Measurements from ENCODE around the gene ENTPD2.

ENTPD2 gene

DNA sequence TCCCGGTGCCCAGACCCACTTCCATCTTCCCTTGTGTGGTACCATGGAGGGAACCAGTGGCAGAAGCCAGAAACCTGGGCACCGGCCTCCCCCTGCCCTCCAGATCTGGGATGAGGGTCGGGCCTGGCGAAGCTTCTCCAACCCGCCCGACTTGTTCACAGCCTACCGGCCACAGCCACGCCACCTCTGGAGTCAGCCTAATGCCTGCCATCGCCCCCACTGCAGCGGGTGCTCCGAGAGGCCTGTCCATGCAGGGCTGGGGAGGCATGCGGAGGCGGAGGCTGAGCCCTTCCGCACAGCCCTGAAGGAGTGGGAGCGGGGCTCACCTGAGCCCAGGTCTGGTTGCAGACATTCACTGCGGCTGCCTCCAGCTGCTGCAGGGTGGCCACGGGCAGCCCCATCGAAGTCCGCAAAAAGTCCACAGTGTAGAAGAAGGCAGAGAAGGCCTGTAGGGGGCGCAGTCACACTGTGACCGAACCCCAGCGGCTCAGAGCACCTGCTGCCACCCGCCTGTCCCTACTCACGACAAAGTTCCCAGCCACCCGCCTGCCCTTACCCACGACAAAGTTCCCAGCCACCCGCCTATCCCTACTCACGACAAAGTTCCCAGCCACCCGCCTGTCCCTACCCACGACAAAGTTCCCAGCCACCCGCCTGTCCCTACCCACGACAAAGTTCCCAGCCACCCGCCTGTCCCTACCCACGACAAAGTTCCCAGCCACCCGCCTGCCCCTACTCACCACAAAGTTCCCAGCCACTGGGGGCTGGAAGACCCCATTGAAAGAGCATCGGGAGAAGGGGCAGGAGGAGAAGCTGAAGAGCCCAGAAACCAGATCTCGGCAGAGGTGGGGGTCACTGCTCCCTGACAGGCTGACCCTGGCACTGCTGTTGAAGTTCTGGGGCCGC lies 4.1 kb downstream of the ENTPD2 start (continued):
- no peak for TF ChIP-seq ZNF530 (tag by site-specific recombination; IDR thresholded peaks at IDR 0.05; ENCODE audit: low read depth)
- TF ChIP-seq ZIC2 (tag by site-specific recombination; IDR thresholded peaks at IDR 0.05): no peak
- TF ChIP-seq, protein P1, sequence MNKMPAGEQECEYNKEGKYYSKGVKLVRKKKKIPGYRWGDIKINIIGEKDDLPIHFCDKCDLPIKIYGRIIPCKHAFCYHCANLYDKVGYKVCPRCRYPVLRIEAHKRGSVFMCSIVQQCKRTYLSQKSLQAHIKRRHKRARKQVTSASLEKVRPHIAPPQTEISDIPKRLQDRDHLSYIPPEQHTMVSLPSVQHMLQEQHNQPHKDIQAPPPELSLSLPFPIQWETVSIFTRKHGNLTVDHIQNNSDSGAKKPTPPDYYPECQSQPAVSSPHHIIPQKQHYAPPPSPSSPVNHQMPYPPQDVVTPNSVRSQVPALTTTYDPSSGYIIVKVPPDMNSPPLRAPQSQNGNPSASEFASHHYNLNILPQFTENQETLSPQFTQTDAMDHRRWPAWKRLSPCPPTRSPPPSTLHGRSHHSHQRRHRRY (tag by site-specific recombination; IDR thresholded peaks at IDR 0.05): no peak
- TF ChIP-seq GLIS2 (tag by site-specific recombination; IDR thresholded peaks at IDR 0.05): peak; percentile 50
- TF ChIP-seq OSR2 (tag by site-specific recombination; IDR thresholded peaks at IDR 0.05): no peak
- TF ChIP-seq ZFHX2 (tag by site-specific recombination; conservative IDR thresholded peaks at IDR 0.05): 0 out of 2 replicates have a peak, but pooled peaks have one; percentile 23
- TF ChIP-seq, protein P2, sequence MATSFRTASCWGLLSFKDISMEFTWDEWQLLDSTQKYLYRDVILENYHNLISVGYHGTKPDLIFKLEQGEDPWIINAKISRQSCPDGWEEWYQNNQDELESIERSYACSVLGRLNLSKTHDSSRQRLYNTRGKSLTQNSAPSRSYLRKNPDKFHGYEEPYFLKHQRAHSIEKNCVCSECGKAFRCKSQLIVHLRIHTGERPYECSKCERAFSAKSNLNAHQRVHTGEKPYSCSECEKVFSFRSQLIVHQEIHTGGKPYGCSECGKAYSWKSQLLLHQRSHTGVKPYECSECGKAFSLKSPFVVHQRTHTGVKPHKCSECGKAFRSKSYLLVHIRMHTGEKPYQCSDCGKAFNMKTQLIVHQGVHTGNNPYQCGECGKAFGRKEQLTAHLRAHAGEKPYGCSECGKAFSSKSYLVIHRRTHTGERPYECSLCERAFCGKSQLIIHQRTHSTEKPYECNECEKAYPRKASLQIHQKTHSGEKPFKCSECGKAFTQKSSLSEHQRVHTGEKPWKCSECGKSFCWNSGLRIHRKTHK (tag by site-specific recombination; IDR thresholded peaks at IDR 0.05): no peak
- no peak for TF ChIP-seq ZNF585B (tag by site-specific recombination; IDR thresholded peaks at IDR 0.05)
- TF ChIP-seq ZNF354C (tag by site-specific recombination; IDR thresholded peaks at IDR 0.05; ENCODE audit: borderline replicate concordance, low read depth): no peak
- peak; percentile 33; the same call in 1 of the 2 replicates for TF ChIP-seq ZNF2 (tag by site-specific recombination; IDR thresholded peaks at IDR 0.05)
- no peak for TF ChIP-seq HOXA7 (CRISPR knock-in tag; IDR thresholded peaks at IDR 0.05; ENCODE audit: borderline replicate concordance)
- no peak for TF ChIP-seq GLIS1 (tag by site-specific recombination; IDR thresholded peaks at IDR 0.05)
- no peak for TF ChIP-seq SCRT1 (tag by site-specific recombination; IDR thresholded peaks at IDR 0.05; ENCODE audit: borderline replicate concordance)
- peak; percentile 30; the same call in 1 of the 2 replicates for TF ChIP-seq EGR2 (tag by site-specific recombination; IDR thresholded peaks at IDR 0.05; ENCODE audit: low read depth)
- TF ChIP-seq, protein P3, sequence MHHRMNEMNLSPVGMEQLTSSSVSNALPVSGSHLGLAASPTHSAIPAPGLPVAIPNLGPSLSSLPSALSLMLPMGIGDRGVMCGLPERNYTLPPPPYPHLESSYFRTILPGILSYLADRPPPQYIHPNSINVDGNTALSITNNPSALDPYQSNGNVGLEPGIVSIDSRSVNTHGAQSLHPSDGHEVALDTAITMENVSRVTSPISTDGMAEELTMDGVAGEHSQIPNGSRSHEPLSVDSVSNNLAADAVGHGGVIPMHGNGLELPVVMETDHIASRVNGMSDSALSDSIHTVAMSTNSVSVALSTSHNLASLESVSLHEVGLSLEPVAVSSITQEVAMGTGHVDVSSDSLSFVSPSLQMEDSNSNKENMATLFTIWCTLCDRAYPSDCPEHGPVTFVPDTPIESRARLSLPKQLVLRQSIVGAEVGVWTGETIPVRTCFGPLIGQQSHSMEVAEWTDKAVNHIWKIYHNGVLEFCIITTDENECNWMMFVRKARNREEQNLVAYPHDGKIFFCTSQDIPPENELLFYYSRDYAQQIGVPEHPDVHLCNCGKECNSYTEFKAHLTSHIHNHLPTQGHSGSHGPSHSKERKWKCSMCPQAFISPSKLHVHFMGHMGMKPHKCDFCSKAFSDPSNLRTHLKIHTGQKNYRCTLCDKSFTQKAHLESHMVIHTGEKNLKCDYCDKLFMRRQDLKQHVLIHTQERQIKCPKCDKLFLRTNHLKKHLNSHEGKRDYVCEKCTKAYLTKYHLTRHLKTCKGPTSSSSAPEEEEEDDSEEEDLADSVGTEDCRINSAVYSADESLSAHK (tag by site-specific recombination; IDR thresholded peaks at IDR 0.05): no peak
- no peak for TF ChIP-seq ZNF214 (tag by site-specific recombination; IDR thresholded peaks at IDR 0.05; ENCODE audit: borderline replicate concordance)
- no peak for TF ChIP-seq SP7 (tag by site-specific recombination; IDR thresholded peaks at IDR 0.05)
- no peak for TF ChIP-seq ZSCAN23 (tag by site-specific recombination; IDR thresholded peaks at IDR 0.05)
- TF ChIP-seq BCL11B (tag by site-specific recombination; IDR thresholded peaks at IDR 0.05; ENCODE audit: low read depth): 0 out of 2 replicates have a peak, but pooled peaks have one; percentile 57
- TF ChIP-seq ZNF133 (tag by site-specific recombination; IDR thresholded peaks at IDR 0.05): no peak
- no peak for TF ChIP-seq ZEB2 (tag by site-specific recombination; IDR thresholded peaks at IDR 0.05)
- TF ChIP-seq OVOL3 (tag by site-specific recombination; IDR thresholded peaks at IDR 0.05): no peak
- no peak for TF ChIP-seq ZNF416 (tag by site-specific recombination; IDR thresholded peaks at IDR 0.05)
- no peak for TF ChIP-seq SP3 (tag by site-specific recombination; IDR thresholded peaks at IDR 0.05)
- TF ChIP-seq, protein P4, sequence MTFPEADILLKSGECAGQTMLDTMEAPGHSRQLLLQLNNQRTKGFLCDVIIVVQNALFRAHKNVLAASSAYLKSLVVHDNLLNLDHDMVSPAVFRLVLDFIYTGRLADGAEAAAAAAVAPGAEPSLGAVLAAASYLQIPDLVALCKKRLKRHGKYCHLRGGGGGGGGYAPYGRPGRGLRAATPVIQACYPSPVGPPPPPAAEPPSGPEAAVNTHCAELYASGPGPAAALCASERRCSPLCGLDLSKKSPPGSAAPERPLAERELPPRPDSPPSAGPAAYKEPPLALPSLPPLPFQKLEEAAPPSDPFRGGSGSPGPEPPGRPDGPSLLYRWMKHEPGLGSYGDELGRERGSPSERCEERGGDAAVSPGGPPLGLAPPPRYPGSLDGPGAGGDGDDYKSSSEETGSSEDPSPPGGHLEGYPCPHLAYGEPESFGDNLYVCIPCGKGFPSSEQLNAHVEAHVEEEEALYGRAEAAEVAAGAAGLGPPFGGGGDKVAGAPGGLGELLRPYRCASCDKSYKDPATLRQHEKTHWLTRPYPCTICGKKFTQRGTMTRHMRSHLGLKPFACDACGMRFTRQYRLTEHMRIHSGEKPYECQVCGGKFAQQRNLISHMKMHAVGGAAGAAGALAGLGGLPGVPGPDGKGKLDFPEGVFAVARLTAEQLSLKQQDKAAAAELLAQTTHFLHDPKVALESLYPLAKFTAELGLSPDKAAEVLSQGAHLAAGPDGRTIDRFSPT (tag by site-specific recombination; IDR thresholded peaks at IDR 0.05): 0 out of 2 replicates have a peak, but pooled peaks have one; percentile 33
- TF ChIP-seq, protein P5, sequence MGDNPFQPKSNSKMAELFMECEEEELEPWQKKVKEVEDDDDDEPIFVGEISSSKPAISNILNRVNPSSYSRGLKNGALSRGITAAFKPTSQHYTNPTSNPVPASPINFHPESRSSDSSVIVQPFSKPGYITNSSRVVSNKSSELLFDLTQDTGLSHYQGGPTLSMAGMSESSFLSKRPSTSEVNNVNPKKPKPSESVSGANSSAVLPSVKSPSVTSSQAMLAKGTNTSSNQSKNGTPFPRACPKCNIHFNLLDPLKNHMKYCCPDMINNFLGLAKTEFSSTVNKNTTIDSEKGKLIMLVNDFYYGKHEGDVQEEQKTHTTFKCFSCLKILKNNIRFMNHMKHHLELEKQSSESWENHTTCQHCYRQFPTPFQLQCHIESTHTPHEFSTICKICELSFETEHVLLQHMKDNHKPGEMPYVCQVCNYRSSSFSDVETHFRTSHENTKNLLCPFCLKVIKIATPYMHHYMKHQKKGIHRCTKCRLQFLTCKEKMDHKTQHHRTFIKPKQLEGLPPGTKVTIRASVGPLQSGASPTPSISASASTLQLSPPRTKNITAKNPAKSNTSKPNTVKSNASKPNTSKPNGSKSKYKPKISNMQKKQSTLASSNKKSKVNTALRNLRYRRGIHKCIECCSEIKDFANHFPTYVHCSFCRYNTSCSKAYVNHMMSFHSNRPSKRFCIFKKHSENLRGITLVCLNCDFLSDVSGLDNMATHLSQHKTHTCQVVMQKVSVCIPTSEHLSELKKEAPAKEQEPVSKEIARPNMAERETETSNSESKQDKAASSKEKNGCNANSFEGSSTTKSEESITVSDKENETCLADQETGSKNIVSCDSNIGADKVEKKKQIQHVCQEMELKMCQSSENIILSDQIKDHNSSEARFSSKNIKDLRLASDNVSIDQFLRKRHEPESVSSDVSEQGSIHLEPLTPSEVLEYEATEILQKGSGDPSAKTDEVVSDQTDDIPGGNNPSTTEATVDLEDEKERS (tag by site-specific recombination; IDR thresholded peaks at IDR 0.05): no peak
- no peak for TF ChIP-seq BCL11A (tag by site-specific recombination; IDR thresholded peaks at IDR 0.05; ENCODE audit: low read depth)
